CMK (cell line): ENCODE measurements around the gene LHPP.

Experiments used
- DNase-seq: peaks from one replicate; pipeline ENCODE4 v3.0.0-alpha.2; 2010; ENCODE audit warnings: low read depth

LHPP gene

GRCh38 chr10:124625831-124626238 is 164.2 kb downstream of the LHPP start:
- DNase-seq = no peak

GRCh38 chr10:124626759-124627380 is 165.2 kb downstream of the LHPP start:
- DNase-seq = no peak

GRCh38 chr10:124627866-124628675 is 166.4 kb downstream of the LHPP start:
- DNase-seq = no peak

GRCh38 chr10:124628676-124629021 is 167.0 kb downstream of the LHPP start:
- DNase-seq = no peak

GRCh38 chr10:124629415-124629814 is 167.8 kb downstream of the LHPP start:
- no peak for DNase-seq

- DNase-seq = no peak
These were observed 168.2 kb downstream of the LHPP start for GRCh38 chr10:124629842-124630241.

GRCh38 chr10:124630551-124630950 is 168.9 kb downstream of the LHPP start:
- DNase-seq = no peak

- no peak for DNase-seq
These were observed 170.5 kb downstream of the LHPP start for GRCh38 chr10:124632064-124632531.

- DNase-seq = no peak
These were observed 170.9 kb downstream of the LHPP start for GRCh38 chr10:124632566-124632965.

- DNase-seq = no peak
These were observed 174.8 kb downstream of the LHPP start for GRCh38 chr10:124636271-124636995.

GRCh38 chr10:124637091-124637700 is 175.6 kb downstream of the LHPP start:
- DNase-seq = no peak

- no peak for DNase-seq
These were observed 176.1 kb downstream of the LHPP start for GRCh38 chr10:124637746-124638145.

GRCh38 chr10:124639206-124639605 is 177.6 kb downstream of the LHPP start:
- no peak for DNase-seq

- no peak for DNase-seq
These were observed 178.0 kb downstream of the LHPP start for GRCh38 chr10:124639646-124640045.

GRCh38 chr10:124640056-124640455 is 178.4 kb downstream of the LHPP start:
- DNase-seq = no peak

- DNase-seq = no peak
These were observed 179.1 kb downstream of the LHPP start for GRCh38 chr10:124640538-124641231.

GRCh38 chr10:124641282-124642087 is 179.9 kb downstream of the LHPP start:
- DNase-seq = peak; percentile 78

- no peak for DNase-seq
These were observed 180.6 kb downstream of the LHPP start for GRCh38 chr10:124642088-124642710.

- DNase-seq = no peak
These were observed 181.8 kb downstream of the LHPP start for GRCh38 chr10:124643330-124644009.

- DNase-seq = no peak
These were observed 182.6 kb downstream of the LHPP start for GRCh38 chr10:124644236-124644635.
